H1 (cell line): ENCODE measurements around the gene DUSP3. TPM values are rescaled to one million over a fixed set of nuclear protein-coding genes. Genes with fewer than 3 reads are reported as not detected.

Experiments used
- CHD2 ChIP-seq: IDR thresholded peaks from 2 replicates; pipeline ENCODE4 v1.6.1; 2012; ENCODE audit warnings: low read length, improper control_type of control experiment
- CHD7 ChIP-seq: fragments of 300-600 bp; sonication (generic); IDR thresholded peaks from 2 replicates; pipeline ENCODE4 v1.7.1; 2012; ENCODE audit warnings: low read length, moderate library complexity, mild to moderate bottlenecking, inconsistent platforms; ENCODE audit not compliant: insufficient replicate concordance
- JUND ChIP-seq: IDR thresholded peaks from 2 replicates; pipeline ENCODE4 v1.6.1; 2011; ENCODE audit warnings: mild to moderate bottlenecking, improper control_type of control experiment, low read length
- KDM4A ChIP-seq: IDR thresholded peaks from one replicate; pipeline ENCODE4 v1.7.1; 2012; ENCODE audit warnings: low read depth, mild to moderate bottlenecking, moderate library complexity, low read length, inconsistent platforms; ENCODE audit not compliant: severe bottlenecking
- NANOG ChIP-seq: IDR thresholded peaks from 2 replicates; pipeline ENCODE4 v1.6.1; 2011; ENCODE audit warnings: low read length, low read depth, mild to moderate bottlenecking, inconsistent platforms; ENCODE audit not compliant: insufficient read depth, poor library complexity, severe bottlenecking
- PHF8 ChIP-seq: fragments of 200-600 bp; sonication (generic); conservative IDR thresholded peaks from 2 replicates; pipeline ENCODE4 v1.7.1; 2012; ENCODE audit warnings: low read depth, mild to moderate bottlenecking, inconsistent platforms, low read length, moderate library complexity
- SP4 ChIP-seq: IDR thresholded peaks from 2 replicates; pipeline ENCODE4 v1.6.1; 2012; ENCODE audit warnings: low read length, inconsistent platforms
- TCF12 ChIP-seq: IDR thresholded peaks from 2 replicates; pipeline ENCODE4 v1.6.1; 2011; ENCODE audit warnings: low read depth, mild to moderate bottlenecking, low read length
- USF2 ChIP-seq: IDR thresholded peaks from 2 replicates; pipeline ENCODE4 v1.6.1; 2011; ENCODE audit warnings: low read length, improper control_type of control experiment
- polyA plus RNA-seq, 7 experiments: library from polyadenylated mRNA; depleted of rRNA in 3 of 7; stranded (reverse) in 5 of 7; unstranded in 2 of 7; fragments of >200 nt in 5 of 7; fragments of 200-250 nt in 2 of 7; gene quantifications; 1 replicate in 5 of 7; 2 replicates in 1 of 7; 4 replicates in 1 of 7; pipeline versions ENCODE4 v1.2.1 to v1.2.3, GENCODE V29; 2011 to 2013; ENCODE audit warnings: missing spikeins in 2 of 7, mixed read lengths in 2 of 7
- total RNA-seq: library from RNA; stranded (reverse); fragmentation: NEBNext Ultra II Directional; extraction: Animal tissue kit (Norgen Biotek cat#: 25700); gene quantifications from 2 replicates; pipeline ENCODE4 v1.2.1, GENCODE V29; 2021

Gene DUSP3
- total and polyA plus RNA-seq, 2 of the 8 experiments (the other 6 are each of a cell fraction or from before 2014, with no cell fraction given) = 15.1 to 21.2 TPM

- no peak for TF ChIP-seq CHD7
- 0 out of 2 replicates have a peak, but pooled peaks have one; percentile 6 for TF ChIP-seq USF2
- peak; percentile 82 for TF ChIP-seq KDM4A
- TF ChIP-seq JUND = no peak
- TF ChIP-seq SP4 = no peak
- TF ChIP-seq PHF8 = peak; percentile 78
- no peak for TF ChIP-seq TCF12
- no peak for TF ChIP-seq NANOG
- TF ChIP-seq CHD2 = no peak
These were observed 58.3 kb downstream of the DUSP3 start (continued) for GRCh38 chr17:43720311-43721060.
